ENCODE measurements around the gene TTLL13.
A peak's percentile ranks its signal among the peaks of the same experiment; 100 is the strongest.
"Not testable (repeated sequence)": the region's sequence is repeated elsewhere in the genome, so short reads cannot be mapped to it uniquely, and the experiment has no call there.

TTLL13 gene

DNA sequence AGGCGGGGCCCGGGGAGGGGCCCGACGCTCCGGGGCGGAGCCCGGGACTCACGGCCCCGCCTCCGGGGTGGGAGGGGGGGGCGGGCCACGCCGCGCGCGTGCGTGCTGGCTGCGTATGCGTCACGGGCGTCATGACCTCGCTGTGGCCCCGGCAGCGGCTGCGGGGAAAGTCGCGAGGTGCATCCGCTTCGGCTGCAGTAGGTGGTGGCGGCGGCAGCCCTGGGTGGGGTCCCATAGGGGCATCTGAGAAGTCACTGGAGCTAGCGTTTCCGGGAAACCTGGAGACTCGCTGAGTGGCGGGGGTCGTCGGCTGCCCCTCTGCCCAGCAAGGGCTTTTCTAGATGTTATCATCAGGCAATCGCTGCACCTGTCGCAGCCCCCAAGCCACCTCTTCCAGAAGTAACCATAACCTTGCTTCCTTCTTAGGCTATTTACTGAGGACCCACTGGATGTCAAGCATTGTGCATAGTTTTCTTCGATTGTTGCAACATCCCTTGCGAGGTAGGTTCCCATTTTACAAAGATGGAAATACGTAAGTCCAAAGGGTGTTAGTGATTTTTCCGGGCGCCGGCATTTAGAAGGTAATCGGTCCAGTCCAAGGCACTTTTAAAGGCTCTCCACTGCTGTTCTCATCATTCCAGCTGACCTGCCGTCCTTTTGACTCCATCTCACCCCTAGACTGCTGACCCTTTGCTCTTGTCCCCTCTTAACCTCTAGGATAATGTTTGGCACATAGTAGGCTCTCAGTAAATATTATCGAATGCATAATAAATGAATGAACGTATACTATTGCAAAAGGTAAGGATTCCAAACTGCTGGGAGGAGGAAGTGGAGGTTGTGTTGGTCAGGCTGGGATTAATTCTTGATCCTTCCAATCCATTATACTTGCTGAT lies 15.0 kb upstream of the TTLL13 start, which contains the start of gene GDPGP1:
Gene GDPGP1 (plus strand): TSS at position 114 of the 893 bp plus-strand sequence. CDS start 6,700 bp downstream, outside the sequence.
- no peak for DNase-seq

DNA sequence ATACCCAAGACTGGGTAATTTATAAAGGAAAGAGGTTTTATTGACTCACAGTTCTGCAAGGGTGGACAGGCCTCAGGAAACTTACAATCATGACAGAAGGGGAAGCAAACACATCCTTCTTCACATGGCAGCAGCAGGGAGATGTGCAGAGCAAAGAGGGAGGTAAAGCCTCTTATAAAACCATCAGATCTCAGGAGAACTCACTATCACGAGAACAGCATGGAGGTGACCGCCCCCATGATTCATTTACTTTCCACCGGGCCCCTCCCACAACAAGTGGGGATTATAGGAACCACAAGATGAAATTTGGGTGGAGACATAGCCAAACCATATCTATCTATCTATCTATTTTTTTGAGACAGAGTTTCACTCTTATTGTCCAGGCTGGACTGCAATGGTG lies 10.0 kb upstream of the TTLL13 start:
- DNase-seq: no peak

DNA sequence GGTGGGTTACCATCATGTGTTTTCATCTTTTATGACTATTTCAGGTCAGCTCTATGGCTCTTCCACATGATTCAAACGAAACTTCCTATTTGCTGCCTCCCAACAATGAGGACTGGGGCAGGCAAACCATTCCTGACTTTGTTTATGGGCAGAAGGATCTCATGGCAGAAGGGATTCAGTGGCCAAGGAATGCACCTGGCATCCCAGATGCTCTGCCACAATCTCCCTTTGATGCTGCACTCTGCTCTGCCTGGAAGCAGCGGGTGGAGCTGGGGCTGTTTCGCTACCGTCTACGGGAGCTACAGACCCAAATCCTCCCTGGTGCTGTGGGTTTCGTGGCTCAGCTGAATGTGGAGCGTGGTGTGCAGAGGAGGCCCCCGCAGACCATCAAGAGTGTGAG lies 8.5 kb upstream of the TTLL13 start:
- no peak for DNase-seq

DNA sequence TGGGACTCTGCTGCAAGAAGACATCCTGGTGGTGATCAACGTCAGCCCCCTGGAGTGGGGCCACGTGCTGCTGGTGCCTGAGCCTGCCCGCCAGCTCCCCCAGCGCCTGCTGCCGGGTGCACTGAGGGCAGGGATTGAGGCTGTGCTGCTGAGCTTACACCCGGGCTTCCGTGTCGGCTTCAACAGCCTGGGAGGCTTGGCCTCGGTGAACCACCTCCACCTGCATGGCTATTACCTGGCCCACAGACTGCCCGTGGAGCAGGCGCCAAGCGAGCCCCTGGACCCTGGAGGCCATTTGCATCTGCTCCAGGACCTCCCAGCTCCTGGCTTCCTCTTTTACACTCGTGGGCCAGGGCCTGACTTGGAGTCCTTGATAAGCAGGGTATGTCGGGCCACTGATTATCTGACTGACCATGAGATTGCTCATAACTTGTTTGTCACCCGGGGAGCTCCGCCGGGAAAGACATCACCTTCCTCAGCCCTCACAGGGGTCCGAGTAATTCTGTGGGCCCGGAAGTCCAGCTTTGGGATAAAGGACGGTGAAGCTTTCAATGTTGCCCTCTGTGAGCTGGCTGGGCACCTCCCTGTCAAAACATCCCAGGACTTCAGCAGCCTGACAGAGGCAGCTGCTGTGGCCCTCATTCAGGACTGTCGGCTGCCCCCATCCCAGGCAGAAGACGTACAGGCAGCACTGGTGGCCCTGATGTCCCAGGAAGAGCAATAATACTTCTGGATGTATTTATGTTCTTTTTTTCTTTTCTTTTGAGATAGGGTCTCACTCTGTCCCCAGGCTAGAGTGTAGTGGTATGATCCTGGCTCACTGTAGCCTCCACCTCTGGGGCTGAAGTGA lies 7.8 kb upstream of the TTLL13 start:
- DNase-seq: no peak

DNA sequence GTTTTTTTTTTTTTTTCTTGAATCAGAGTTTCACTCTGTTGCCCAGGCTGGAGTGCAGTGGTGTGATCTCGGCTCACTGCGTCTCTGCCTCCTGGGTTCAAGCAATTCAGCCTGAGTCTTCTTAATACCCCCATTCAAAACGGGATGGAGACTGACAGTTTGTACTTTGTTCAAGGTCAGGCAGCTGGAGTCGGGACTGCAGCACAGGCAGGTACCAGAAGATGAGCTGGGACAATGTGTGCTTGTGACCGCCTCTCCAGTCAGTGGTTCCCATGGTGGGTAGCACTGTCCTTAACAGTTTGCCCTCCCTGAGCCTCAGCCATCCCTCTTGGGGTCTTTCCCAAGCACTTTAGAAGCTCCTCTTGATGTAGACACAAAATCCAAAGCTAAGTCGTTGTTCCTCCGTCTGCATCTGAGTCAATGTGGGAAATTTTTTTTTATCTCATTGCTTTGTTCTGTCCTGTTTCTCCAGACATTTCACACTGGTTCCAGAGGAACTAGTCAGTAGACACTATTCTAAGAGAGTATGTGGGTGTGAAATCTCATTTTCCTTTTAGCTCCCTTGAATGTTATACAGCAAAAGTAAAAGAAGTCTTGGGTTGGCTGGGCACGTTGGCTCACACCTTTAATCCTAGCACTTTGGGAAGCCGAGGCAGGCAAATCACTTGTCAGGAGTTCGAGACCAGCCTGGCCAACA lies 5.3 kb upstream of the TTLL13 start:
- no peak for DNase-seq

DNA sequence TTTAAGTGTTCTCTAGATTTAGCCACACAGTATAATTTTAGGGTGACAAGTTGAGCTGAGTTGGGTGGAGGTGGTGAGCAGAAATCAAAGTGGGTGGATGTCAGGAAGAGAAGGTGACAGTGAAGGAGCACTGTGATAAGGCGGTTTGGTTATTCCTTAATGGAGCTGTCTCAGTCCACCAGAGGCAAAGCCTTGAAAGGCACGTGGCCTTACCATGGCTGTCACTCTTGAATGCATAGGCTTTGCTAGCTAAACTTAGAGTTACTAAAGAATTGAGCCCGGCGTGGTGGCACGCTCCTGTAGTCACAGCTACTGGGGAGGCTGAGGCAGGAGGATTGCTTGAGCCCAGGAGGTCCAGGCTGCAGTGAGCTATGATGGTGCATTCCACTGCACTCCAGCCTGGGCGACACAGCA lies 560 bp upstream of the TTLL13 start:
- DNase-seq: no peak

DNA sequence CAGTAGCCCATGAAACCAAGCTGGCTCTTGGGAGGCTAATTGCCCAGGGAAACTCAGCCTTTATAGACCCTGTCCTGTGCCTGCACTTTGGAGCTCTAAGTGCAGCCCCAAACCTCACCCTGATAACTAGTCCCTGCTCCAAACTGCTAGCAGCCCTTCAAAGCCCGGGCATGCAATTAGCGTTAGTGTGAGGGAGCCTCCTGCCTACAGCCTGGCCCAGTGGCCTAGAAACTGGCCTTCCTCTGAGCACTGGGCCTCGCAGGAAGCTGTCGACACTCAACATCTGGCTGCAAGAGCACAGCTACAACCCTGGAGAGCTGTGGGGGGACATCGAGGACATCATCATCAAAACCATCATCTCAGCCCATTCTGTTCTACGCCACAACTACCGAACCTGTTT lies 8.4 kb downstream of the TTLL13 start:
- DNase-seq: no peak

DNA sequence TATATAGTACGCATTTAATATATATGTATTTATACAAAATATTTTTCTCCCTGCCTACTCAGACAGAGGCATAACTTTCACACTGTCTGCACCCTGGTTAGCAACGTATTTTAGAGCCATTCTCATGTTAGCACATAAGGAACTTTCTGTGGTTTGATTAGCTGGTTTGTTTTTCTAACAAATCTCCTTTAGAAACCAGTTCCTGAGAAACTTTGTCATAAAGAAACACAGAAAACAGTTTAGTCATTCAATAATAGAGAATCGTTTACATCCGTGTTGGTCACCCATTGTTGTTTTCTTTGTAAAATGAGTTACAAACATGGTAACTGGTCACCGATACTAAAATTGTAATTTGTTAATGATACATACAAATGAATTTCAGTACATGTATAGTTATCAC lies 10.2 kb downstream of the TTLL13 start:
- DNase-seq: no peak

DNA sequence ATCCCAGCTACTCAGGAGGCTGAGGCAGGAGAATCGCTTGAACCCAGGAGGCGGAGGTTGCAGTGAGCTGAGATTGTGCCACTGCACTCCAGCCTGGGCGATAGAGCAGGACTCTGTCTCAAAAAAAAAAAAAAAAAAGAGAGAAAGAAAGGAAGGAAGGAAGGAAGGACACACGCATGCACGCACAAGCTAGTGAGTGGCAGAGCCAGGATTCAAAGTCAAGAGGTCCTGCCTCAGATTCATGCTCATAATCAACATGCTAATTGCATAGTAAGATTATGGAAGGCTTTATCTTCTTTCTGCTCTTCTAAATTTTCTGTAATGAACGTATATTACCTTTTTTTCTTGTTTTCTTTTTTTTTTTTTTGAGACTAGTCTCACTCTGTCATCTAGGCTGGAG lies 11.4 kb downstream of the TTLL13 start:
- DNase-seq: not testable (repeated sequence)

DNA sequence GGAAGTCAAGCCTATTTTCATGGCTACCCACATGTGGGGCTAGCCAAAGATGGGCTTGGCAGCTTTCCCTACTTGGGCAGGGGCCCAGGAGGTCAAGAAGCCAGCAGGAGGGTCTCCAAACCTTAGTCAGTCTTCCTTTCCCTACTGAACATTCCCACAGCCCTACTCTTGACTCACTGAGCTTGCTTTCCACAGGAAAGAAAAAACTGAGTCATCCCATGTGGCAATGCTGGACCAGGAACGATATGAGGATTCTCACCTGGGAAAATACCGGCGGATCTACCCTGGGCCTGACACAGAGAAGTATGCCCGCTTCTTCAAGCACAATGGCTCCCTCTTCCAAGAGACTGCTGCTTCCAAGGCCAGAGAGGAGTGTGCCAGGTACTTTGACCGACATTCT lies 12.5 kb downstream of the TTLL13 start:
- DNase-seq: no peak

DNA sequence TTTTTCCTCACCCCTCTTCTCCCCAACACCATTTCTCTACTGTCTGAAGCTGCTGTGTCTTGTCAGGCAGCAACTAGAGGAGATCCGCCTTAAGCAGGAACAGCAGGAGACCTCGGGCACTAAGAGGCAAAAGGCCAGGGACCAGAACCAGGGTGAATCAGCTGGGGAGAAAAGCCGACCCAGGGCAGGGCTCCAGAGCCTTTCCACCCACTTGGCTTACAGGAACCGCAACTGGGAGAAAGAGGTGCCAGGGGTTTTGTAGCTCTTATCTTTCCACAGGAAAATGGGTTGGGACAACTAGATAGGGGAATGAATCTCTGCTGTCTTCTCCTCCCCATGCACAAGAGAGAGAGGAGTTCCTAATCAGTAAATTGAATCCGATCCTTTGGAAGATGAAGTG lies 13.1 kb downstream of the TTLL13 start:
- no peak for DNase-seq

DNA sequence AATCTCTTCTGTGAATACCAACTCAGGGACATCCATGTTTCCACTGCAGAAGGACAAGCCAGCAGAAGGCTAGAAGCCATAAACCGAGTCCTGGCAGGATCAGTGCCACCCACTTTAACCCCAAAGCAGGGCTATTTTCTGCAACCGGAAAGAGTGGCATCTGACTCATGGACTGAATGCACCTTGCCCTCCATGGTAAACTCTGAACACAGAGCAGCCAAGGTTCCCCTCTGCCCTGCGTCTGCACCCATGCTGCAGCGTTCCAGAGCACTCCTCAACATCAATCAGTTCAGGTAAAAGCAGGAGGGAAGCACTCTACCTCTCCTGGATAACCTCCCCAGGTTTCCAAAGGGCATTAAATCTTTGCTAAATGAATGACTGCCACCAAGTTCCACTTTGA lies 15.3 kb downstream of the TTLL13 start:
- peak in 1 of 2 donors; percentile 22 for DNase-seq

DNA sequence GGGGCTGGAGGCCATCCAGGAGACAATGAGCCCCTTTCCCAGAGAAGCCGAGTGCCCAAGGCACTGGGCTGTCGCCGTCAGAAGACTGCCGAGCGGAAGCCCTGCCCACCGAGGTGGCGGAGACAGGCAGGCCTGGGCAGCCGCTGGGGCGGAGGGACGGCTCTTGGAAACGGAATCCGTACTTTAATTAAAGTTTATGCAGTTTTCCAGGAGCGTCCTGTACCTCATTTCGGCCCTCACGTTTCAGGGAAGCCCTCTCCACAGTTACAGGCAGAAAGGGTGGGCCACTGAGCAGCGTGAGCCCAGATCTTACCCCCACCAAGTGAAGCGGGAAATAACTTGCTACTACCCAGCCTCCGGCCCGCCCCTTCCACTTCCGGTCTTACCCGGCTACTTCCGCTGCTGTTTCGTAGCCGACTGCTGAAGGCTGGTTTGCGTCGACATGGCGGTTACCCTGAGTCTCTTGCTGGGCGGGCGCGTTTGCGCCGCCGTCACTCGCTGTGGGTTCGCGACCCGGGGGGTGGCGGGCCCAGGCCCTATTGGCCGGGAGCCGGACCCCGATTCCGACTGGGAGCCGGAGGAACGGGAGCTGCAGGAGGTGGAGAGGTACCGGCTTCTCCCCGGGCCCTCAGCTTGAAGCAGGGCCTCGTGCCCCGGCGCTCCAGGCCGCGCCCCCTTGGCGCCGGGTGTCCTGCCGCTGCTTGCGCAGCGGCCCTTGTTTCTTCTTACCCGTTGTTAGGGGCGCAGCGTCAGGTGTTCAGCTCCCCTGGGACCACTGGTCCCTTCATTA lies 16.1 kb downstream of the TTLL13 start, which contains the start of gene NGRN:
Gene NGRN (plus strand): TSS at position 402 of the 790 bp plus-strand sequence. CDS start 41 bp downstream, at position 443.
- peak; percentile 91 to 92 for DNase-seq

DNA sequence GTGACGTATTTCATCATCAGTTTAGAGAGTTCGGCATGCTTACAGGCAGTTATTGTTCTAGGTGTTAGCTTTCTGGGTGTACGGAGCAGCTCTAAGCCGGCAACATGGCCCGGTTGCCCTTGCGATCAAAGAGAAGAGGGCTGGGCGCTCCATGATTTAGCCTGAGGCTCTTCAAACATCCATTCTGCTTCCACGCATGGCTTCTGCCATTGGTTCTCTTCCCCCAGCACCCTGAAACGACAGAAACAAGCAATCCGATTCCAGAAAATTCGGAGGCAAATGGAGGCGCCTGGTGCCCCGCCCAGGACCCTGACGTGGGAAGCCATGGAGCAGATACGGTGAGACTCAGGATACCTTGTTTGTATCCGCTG lies 16.7 kb downstream of the TTLL13 start:
- peak; percentile 51 to 65 for DNase-seq

DNA sequence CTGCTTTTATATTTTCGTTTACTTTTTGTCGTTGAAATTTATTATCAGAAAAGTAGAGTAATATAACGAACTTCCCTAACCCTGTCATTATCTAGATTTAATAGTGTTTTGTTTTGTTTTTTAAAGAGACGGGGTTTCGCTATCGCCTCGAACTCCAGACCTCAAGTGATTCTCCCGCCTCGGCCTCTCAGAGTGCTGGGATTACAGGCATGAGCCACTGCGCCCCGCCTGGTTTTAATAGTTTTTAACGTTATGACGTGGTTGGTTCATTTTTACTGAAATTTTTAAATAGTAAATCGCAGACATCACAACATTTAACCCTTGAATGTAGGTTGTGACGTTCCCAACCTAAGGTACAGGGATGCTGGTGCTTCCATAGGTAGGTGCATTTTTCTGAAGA lies 17.1 kb downstream of the TTLL13 start:
- peak; percentile 17 to 45 for DNase-seq

DNA sequence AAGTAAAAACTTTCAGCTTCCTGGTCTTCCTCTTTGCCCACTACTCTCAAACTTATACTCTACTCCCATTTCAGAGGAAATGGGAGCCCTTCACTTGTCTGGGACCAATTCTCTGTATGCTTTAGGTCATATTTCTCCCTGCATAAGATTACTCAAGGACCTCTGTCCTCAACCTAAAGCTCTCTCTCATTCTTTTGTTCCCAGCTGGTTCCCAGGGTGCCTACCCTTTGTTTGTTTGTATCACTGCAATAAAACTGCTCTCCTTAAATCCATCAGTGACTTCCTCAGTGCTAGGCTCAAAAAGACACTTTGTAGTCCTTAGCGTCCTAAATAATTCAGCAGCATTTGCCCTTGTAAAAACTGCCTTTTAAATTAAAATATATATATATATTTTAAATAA lies 19.1 kb downstream of the TTLL13 start:
- DNase-seq: no peak

DNA sequence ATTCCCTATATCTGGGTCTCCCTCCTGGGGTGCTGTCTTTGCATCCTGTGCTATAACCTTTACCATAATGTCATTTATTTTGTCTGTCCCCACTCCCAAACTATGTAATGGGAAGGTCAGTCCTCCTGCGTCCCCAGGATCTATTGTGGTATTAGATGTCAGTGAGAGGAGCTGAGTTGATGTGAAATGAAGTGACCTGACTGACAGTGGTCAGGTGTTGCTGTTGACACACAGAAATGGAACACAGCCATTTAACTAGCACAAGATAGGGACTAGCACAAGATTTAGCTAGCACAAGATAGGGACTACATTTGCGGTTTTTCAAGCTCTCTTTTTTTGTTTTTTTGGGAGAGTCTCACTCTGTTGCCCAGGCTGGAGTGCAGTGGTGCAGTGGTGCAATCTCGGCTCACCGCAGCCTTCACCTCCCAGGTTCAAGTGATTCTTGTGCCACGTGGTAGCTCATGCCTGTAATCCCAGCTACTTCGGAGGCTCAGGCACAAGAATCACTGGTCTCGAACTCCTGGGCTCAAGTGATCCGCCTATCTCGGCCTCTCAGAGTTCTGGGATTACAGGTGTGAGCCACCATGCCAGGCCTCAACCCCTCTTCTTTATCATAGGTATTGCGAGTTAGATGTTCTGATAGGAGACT lies 21.3 kb downstream of the TTLL13 start:
- DNase-seq: no peak

DNA sequence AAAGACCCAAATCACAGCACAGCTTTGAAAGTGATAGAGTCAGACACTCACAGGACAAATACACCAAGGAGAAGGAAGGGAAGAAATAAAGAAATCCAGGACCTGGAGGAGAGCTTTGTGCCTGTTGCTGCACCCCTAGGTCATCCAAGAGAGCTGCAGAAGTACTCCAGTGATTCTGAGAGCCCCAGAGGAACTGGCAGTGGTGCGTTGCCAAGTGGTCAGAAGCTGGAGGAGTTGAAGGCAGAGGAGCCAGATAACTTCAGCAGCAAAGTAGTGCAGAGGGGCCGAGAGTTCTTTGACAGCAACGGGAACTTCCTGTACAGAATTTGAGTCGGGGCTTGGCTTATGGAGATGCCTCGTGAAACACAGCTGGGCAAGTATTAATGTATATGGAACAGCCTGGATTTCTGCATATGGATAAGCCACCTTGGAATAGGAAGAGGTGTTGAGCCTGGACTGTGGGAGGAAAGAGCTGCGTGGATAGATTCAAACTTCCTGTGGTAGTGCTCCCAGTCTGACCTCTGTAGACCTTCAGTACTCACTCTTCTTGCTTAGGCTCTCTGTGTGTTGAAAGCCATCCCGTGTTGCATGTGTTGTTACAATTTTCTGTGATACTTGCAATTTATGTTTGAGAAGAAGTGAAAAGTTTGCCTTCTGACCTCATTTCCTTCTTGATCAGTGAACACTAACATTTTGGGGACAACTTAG lies 22.3 kb downstream of the TTLL13 start:
- DNase-seq: no peak

DNA sequence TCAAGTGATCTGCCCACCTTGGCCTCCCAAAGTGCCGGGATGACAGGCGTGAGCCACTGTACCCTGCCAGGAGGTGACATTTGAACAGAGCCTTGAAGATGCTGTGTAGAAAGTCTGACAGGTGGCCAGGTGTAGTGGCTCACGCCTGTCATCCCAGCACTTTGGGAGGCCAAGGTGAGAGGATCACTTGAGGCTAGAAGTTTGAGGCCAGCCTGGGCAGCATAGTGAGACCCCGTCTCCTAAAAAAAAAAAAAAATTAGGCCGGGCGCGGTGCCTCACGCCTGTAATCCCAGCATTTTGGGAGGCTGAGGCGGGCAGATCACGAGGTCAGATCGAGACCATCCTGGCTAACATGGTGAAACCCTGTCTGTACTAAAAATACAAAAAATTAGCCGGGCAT lies 29.1 kb downstream of the TTLL13 start:
- DNase-seq: not testable (repeated sequence)

DNA sequence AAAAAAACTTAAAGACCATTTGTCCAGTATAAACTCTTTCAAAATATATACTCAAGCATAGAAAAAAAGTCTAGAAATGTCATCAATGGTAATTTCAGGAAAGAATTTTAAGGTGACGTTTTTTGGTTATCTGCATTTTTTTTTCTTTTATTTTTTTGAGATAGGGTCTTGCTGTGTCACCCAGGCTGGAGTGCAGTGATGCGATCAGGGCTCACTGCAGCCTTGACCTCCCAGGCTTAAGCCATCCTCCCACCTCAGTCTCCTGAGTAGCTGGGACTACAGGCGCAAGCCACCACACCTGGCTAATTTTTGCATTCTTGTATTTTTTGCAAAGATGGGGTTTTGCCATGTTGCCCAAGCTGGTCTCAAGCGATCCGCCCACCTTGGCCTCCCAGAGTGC lies 31.4 kb downstream of the TTLL13 start:
- not testable (repeated sequence) for DNase-seq

DNA sequence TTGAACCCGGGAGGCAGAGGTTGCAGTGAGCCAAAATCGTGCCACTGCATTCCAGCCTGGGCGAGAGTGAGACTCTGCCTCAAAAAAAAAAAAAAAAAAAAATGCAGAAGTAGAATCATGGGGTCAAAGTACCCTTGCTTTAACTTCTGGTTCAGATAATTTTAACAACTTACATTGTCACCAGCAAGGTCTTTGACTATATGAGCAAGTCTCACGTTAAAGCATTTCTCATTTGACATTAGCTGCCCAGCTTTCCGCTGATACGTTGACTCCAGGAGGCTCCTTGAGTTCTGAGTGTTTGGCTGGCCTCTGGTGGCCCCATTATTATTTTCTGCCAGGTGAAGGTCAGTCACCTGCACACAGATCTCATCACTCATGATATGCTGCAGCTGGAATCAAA lies 32.3 kb downstream of the TTLL13 start:
- not testable (repeated sequence) for DNase-seq
